ENCODE measurements around the gene PRKAG2.

The PRKAG2 gene

GRCh38 chr7:151814400-151815009 lies 62.4 kb downstream of the PRKAG2 start:
- DNase-seq: no peak

- DNase-seq: no peak
These were observed 62.9 kb downstream of the PRKAG2 start for GRCh38 chr7:151813997-151814396.

- DNase-seq: no peak
These were observed 63.5 kb downstream of the PRKAG2 start for GRCh38 chr7:151813445-151813844.

- no peak for DNase-seq
These were observed 63.9 kb downstream of the PRKAG2 start for GRCh38 chr7:151812967-151813366.

- no peak for DNase-seq
These were observed 66.3 kb downstream of the PRKAG2 start for GRCh38 chr7:151810441-151811232.

- DNase-seq: no peak
These were observed 67.1 kb downstream of the PRKAG2 start for GRCh38 chr7:151809864-151810170.

- no peak for DNase-seq
These were observed 67.6 kb downstream of the PRKAG2 start for GRCh38 chr7:151809146-151809863.

GRCh38 chr7:151808400-151809145 lies 68.3 kb downstream of the PRKAG2 start:
- peak; percentile 57 for DNase-seq

- no peak for DNase-seq
These were observed 69.1 kb downstream of the PRKAG2 start for GRCh38 chr7:151807846-151808245.

- DNase-seq: no peak
These were observed 69.8 kb downstream of the PRKAG2 start for GRCh38 chr7:151806952-151807775.

- DNase-seq: no peak
These were observed 70.7 kb downstream of the PRKAG2 start for GRCh38 chr7:151806204-151806603.

GRCh38 chr7:151805191-151805590 lies 71.7 kb downstream of the PRKAG2 start:
- DNase-seq: no peak

- no peak for DNase-seq
These were observed 72.2 kb downstream of the PRKAG2 start for GRCh38 chr7:151804756-151805155.

- no peak for DNase-seq
These were observed 73.1 kb downstream of the PRKAG2 start for GRCh38 chr7:151803841-151804240.

GRCh38 chr7:151802469-151802846 lies 74.5 kb downstream of the PRKAG2 start:
- no peak for DNase-seq

- DNase-seq: no peak
These were observed 75.0 kb downstream of the PRKAG2 start for GRCh38 chr7:151801782-151802468.

GRCh38 chr7:151801291-151801690 lies 75.6 kb downstream of the PRKAG2 start:
- DNase-seq: no peak

GRCh38 chr7:151800861-151801260 lies 76.1 kb downstream of the PRKAG2 start:
- no peak for DNase-seq

- DNase-seq: no peak
These were observed 76.5 kb downstream of the PRKAG2 start for GRCh38 chr7:151800391-151800790.

- no peak for DNase-seq
These were observed 77.4 kb downstream of the PRKAG2 start for GRCh38 chr7:151799506-151799905.

- DNase-seq: no peak
These were observed 78.0 kb downstream of the PRKAG2 start for GRCh38 chr7:151798851-151799448.

Measured in EL (cell line).